Measurements from ENCODE around the gene RIT1.
"Not testable (repeated sequence)": the region's sequence is repeated elsewhere in the genome, so short reads cannot be mapped to it uniquely, and the experiment has no call there.

The RIT1 gene

DNA sequence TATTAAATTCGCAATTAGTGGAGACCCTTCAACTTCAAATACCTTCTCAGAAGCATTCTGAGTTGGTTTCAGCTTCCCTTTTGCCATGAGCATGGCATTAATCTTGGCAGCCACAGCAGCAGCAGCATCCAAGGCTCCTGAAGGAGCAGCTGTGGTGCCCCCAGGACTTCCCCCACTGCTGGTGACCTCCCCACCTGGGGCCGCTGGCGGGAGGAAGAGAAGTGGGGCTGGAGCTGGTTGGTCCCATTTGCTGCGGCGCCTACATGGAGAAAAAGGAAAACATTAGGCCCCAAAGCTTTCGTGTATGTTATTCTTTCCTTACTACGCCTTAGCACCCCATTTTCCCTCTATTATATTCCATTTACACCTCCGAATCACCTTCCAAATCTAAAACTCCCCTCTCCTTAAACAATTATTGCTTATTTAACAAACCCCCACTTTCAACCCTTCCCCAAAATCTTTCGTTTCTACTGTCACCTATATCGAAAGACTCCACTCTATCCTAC is 22.5 kb upstream of the RIT1 start:
- DNase-seq (ENCODE audit: low read depth in 2 of 2), result no peak

GRCh38 chr1:155932487-155932886 is 21.3 kb upstream of the RIT1 start:
- no peak for DNase-seq (ENCODE audit: low read depth in 2 of 2)

DNA sequence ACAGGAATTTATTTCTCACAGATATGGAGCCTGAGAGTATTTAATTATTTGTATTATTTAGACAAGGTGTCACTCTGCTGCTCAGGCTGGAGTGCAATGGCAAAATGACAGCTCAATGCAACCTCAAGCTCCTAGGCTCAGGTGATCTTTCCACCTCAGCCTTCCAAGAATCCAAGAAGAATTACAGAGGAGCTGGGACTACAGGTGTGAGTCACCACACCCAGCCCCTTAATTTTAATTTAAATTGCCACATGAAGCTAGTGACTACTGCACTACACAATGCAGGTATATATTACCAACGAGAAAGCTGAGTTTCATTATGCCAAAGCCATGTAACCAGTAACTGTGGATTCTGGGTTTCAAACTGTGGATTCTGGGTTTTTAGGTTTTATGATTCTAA is 20.9 kb upstream of the RIT1 start:
- DNase-seq (ENCODE audit: low read depth in 2 of 2), result no peak

GRCh38 chr1:155931332-155932038 is 20.3 kb upstream of the RIT1 start:
- no peak for DNase-seq (ENCODE audit: low read depth in 2 of 2)

DNA sequence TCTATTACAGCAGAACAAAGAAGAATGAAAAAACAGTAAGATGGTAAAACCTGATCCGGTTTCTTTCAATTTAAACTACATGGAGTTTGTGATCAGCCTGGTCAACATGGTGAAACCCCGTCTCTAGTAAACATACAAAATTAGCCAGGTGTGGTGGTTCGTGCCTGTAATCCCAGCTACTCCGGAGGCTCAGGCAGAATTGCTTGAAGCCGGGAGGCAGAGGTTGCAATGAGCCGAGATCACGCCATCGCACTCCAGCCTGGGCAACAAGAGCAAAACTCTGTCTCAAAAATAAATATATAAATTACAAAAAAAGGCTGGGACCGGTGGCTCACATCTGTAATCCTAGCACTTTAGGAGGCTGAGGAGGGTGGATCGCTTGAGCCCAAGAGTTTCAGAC is 19.6 kb upstream of the RIT1 start:
- DNase-seq (ENCODE audit: low read depth in 2 of 2), result not testable (repeated sequence)

- DNase-seq (ENCODE audit: low read depth in 2 of 2), result no peak
Measured at GRCh38 chr1:155929057-155929456, 17.9 kb upstream of the RIT1 start.

DNA sequence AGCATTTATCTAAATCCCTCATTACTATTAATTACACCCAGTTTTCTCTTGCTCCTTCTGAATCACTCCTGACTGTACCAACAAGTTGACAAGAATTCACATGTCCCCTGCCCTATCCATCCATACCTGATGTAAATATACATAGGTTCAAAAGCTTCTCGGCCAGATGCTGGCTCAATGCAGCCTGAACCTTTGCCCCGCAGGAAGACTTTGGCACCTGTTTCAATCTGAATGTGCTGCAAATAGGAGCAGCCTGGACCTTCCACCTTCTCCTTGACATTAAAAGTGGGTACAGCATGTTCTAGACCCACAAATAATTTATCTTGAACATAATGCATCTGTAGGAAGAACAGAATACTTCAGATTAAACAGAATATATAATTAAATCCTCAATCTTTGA is 14.4 kb upstream of the RIT1 start:
- DNase-seq (ENCODE audit: low read depth in 2 of 2), result no peak

GRCh38 chr1:155920717-155921116 is 9.6 kb upstream of the RIT1 start:
- DNase-seq (ENCODE audit: low read depth in 2 of 2), result no peak

GRCh38 chr1:155919801-155920200 is 8.7 kb upstream of the RIT1 start:
- DNase-seq (ENCODE audit: low read depth in 2 of 2), result no peak

- no peak for DNase-seq (ENCODE audit: low read depth in 2 of 2)
Measured at GRCh38 chr1:155918660-155919059, 7.5 kb upstream of the RIT1 start.

- DNase-seq (ENCODE audit: low read depth in 2 of 2), result no peak
Measured at GRCh38 chr1:155913969-155914757, 3.0 kb upstream of the RIT1 start.

GRCh38 chr1:155912056-155912536 is 947 bp upstream of the RIT1 start:
- no peak for DNase-seq (ENCODE audit: low read depth in 2 of 2)

DNA sequence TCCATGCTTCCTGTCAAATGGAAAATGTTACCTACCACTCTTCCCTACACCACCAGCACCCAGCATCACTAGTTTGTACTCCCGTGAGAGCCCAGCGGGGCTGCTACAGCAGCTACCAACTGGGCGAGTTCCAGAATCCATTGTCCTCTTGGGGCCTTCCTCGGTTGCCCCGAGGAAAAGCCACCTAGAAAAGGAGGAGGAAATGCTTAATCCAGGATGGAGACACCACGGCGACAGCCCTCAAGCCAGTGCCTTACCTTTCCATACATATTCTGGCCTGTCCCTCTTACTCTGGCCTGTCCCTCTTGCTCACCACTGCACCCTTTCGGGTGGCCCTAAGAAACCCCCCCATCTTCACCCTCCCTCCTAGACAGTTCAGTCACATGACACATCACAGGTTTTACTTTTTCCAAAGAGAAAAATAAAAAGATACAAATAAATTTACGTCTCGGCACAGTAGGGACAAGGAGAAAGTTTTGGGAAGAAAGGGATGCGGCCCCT is 478 bp downstream of the RIT1 start:
- no peak for DNase-seq (ENCODE audit: low read depth in 2 of 2)

DNA sequence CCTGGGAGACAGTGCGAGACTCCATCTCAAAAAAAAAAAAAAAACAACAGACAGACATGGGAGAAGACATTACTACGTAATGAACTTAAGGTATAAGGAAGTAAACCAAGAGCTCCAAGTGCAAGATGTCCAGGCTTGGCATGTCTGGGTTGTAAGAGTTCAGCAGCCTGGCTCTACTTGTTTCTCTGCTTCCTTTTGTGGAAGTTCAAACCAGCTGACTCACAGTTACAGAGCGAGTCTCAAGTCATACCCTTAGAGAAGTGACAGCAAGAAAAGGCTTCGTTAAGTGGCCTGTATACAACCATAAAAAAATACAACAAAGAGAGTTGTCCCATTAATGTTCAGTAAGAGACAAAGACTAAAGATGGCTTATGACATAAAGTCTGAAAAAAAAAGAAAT is 1.3 kb downstream of the RIT1 start:
- no peak for DNase-seq (ENCODE audit: low read depth in 2 of 2)

DNA sequence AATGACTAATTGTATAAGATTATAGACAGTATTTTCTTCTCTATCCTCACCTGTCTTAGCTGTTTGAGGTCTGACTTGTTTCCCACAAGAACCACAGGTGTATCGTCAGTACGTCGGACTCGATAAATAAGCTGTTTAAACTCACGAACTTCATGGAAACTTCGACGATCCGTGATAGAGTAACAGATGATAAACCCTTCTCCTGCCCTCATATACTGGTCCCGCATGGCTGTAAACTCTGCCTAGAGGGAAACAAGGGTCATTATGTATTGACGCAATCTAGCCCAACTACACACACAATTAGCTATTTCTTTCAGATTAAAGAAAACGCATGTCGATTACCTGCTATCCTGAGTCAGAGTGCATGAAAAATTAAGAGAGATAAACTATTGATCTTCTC is 6.9 kb downstream of the RIT1 start:
- DNase-seq (ENCODE audit: low read depth in 2 of 2), result no peak

- no peak for DNase-seq (ENCODE audit: low read depth in 2 of 2)
Measured at GRCh38 chr1:155900161-155900560, 11.0 kb downstream of the RIT1 start.

GRCh38 chr1:155899683-155900082 is 11.5 kb downstream of the RIT1 start:
- DNase-seq (ENCODE audit: low read depth in 2 of 2), result no peak

- no peak for DNase-seq (ENCODE audit: low read depth in 2 of 2)
Measured at GRCh38 chr1:155898888-155899287, 12.3 kb downstream of the RIT1 start.

DNA sequence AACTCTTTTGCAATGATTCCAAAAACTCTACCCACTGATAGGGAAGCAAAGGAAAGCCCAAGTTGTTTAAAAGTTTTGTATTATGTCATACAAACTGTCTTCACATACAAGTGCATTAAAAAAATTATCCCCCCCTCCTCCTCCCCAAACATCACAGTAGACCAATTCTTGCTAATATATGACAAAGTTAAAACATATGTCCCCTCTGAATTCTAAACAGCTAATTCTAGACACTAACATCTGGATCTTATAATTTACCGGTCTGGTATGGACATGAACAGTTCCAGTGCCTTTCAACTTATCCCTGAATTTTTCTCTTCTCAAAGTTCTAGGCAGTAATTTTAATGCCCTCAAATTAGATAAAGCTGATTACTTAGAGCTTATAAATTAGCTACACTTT is 13.4 kb downstream of the RIT1 start:
- no peak for DNase-seq (ENCODE audit: low read depth in 2 of 2)

GRCh38 chr1:155896476-155896875 is 14.7 kb downstream of the RIT1 start:
- not testable (repeated sequence) for DNase-seq (ENCODE audit: low read depth in 2 of 2)

GRCh38 chr1:155895617-155896016 is 15.5 kb downstream of the RIT1 start:
- not testable (repeated sequence) for DNase-seq (ENCODE audit: low read depth in 2 of 2)

DNA sequence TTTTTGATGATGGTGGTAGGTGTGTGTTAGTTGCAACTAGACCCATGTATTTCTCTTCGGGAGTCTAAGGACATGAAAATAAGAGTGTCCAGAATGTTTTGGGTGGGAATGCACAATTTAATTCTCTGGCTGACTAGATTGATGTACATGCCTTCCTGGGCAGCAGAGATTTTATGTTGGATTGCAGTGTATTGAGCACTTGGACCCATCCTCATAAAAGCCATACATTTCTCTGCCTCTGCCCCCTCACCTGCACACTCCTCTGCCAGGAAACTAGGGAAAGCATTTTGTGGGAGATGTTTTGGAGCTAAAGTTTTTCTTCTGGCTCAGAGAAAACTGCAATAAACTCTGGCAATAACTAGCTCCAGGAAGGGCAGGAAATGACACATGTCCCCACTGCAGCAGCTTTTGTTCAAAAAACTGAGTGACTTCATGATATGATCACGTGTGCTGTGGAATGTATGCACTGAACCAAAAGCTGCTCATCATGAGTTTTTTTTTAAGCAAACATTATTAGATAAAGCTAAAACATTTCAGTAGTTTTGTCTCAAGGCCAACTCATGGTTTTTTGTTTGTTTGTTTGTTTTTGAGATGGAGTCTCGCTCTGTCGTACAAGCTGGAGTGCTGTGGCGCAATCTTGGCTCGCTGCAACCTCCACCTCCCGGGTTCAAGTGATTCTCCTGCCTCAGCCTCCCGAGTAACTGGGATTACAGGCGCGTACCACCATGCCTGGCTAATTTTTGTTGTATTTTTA is 17.6 kb downstream of the RIT1 start:
- DNase-seq (ENCODE audit: low read depth in 2 of 2), result no peak

All from stimulated activated CD8-positive, alpha-beta memory T cell treated with anti-CD3 and anti-CD28 coated beads, Interleukin-15, amount 100 ng/mL, for 4 hours (primary cell).